K562 (cell line): Measurements from ENCODE around the gene CNGA1.
"Not testable (repeated sequence)": the region's sequence is repeated elsewhere in the genome, so short reads cannot be mapped to it uniquely, and the experiment has no call there.

Experiments used
- FOXK1 ChIP-seq: sonication (generic); formaldehyde crosslinking; IDR thresholded peaks from 2 replicates; pipeline ENCODE4 v1.8.0; 2022; ENCODE audit warnings: missing genetic modification reagents, mild to moderate bottlenecking, borderline replicate concordance
- NR1H2 ChIP-seq: sonication (generic); formaldehyde crosslinking; IDR thresholded peaks from 2 replicates; pipeline ENCODE4 v1.4.0; 2020; ENCODE audit warnings: mild to moderate bottlenecking, missing genetic modification reagents
- RFX5 ChIP-seq: IDR thresholded peaks from 2 replicates; pipeline ENCODE4 v1.6.1; 2011; ENCODE audit warnings: low read depth, mild to moderate bottlenecking, improper control_type of control experiment, low read length
- ZNF217 ChIP-seq: sonication (generic); formaldehyde crosslinking; IDR thresholded peaks from 2 replicates; pipeline ENCODE4 v1.8.0; 2022; ENCODE audit warnings: mild to moderate bottlenecking, missing genetic modification reagents

- TF ChIP-seq NR1H2 (CRISPR knock-in tag); RFX5; ZNF217; FOXK1 (CRISPR knock-in tag): not testable (repeated sequence)
Observed at GRCh38 chr4:47923261-47923608, 93.2 kb downstream of the CNGA1 start.
